Tibial nerve (tissue), 4 donors: Measurements from ENCODE around the gene GON4L.

Experiments used
- CTCF ChIP-seq, 5 experiments: fragments of 200-600 bp in 3 of 5; fragments of 450-650 bp in 2 of 5; sonication (generic) in 3 of 5; IDR thresholded peaks; one replicate each; pipeline ENCODE4 v1.5.1; 2016 to 2019; ENCODE audit warnings: antibody characterized with exemption in 5 of 5, mild to moderate bottlenecking in 3 of 5, moderate library complexity in 2 of 5
- EP300 ChIP-seq, 2 donors: sonication (generic); formaldehyde crosslinking; IDR thresholded peaks; one replicate each; pipeline ENCODE4 v1.6.1; 2017; ENCODE audit warnings: antibody characterized with exemption in 2 of 2, mild to moderate bottlenecking in 1 of 2
- POLR2A ChIP-seq, 2 donors: fragments of 450-650 bp; IDR thresholded peaks; one replicate each; pipeline ENCODE4 v1.6.1; 2017; ENCODE audit warnings: antibody characterized with exemption in 2 of 2, mild to moderate bottlenecking in 2 of 2, moderate library complexity in 2 of 2

GRCh38 chr1:155844860-155845421, 12.1 kb downstream of the GON4L start:
- TF ChIP-seq POLR2A (IDR thresholded peaks at IDR 0.05): no peak
- TF ChIP-seq CTCF (IDR thresholded peaks at IDR 0.05): no peak
- no peak for TF ChIP-seq EP300 (IDR thresholded peaks at IDR 0.05)
